MM.1S (cell line): ENCODE results near the gene TUBGCP5.

ENCODE experiments used
- DNase-seq: peaks from one replicate; pipeline ENCODE4 v3.0.0-alpha.2; 2015
- H2AFZ ChIP-seq: fragments of 300-600 bp; sonication (generic); 2 replicates; pipeline ENCODE4 v1.6.0; 2016; ENCODE audit warnings: antibody characterized with exemption, low read length
- H3F3A ChIP-seq: fragments of 300-600 bp; sonication (generic); 2 replicates; pipeline ENCODE4 v1.6.1; 2016; ENCODE audit warnings: mild to moderate bottlenecking, antibody characterized with exemption, low read length, moderate library complexity, mixed read lengths; ENCODE audit not compliant: insufficient read depth
- H3K27ac ChIP-seq: fragments of 300-600 bp; sonication (generic); 2 replicates; pipeline ENCODE4 v1.5.1; 2016; ENCODE audit warnings: mild to moderate bottlenecking, low read length
- H3K27me3 ChIP-seq: fragments of 300-600 bp; sonication (generic); replicated peaks from 2 replicates; pipeline ENCODE4 v1.6.0; 2016; ENCODE audit warnings: low read length; ENCODE audit not compliant: insufficient read depth
- H3K36me3 ChIP-seq: fragments of 300-600 bp; sonication (generic); replicated peaks from 2 replicates; pipeline ENCODE4 v1.6.1; 2016; ENCODE audit warnings: mild to moderate bottlenecking, low read length, mixed read lengths; ENCODE audit not compliant: insufficient read depth
- H3K4me1 ChIP-seq: fragments of 300-600 bp; sonication (generic); 2 replicates; pipeline ENCODE4 v1.6.1; 2016; ENCODE audit warnings: low read length, mixed read lengths
- H3K4me2 ChIP-seq: fragments of 300-600 bp; sonication (generic); 2 replicates; pipeline ENCODE4 v1.6.0; 2016; ENCODE audit warnings: low read depth, low read length
- H3K4me3 ChIP-seq: fragments of 300-600 bp; sonication (generic); 2 replicates; pipeline ENCODE4 v1.5.1; 2016; ENCODE audit warnings: low read length, mixed read lengths
- H3K79me2 ChIP-seq: fragments of 300-600 bp; sonication (generic); 2 replicates; pipeline ENCODE4 v1.6.1; 2016; ENCODE audit warnings: mixed run types, low read length, mixed read lengths
- H3K9ac ChIP-seq: fragments of 300-600 bp; sonication (generic); 2 replicates; pipeline ENCODE4 v1.6.1; 2016; ENCODE audit warnings: low read length, mixed read lengths
- H3K9me2 ChIP-seq: fragments of 300-600 bp; sonication (generic); replicated peaks from 2 replicates; pipeline ENCODE4 v1.6.1; 2016; ENCODE audit warnings: mild to moderate bottlenecking, low read length, mixed read lengths; ENCODE audit not compliant: insufficient read depth
- H3K9me3 ChIP-seq: fragments of 300-600 bp; sonication (generic); replicated peaks from 2 replicates; pipeline ENCODE4 v1.6.1; 2016; ENCODE audit warnings: mild to moderate bottlenecking, low read length, mixed read lengths; ENCODE audit not compliant: insufficient read depth
- H4K20me1 ChIP-seq: fragments of 300-600 bp; sonication (generic); 2 replicates; pipeline ENCODE4 v1.6.1; 2016; ENCODE audit warnings: mild to moderate bottlenecking, low read length, moderate library complexity, mixed read lengths; ENCODE audit not compliant: insufficient read depth
- EZH2 ChIP-seq: fragments of 300-600 bp; sonication (generic); optimal IDR thresholded peaks from 2 replicates; pipeline ENCODE3; 2017; ENCODE audit warnings: low read depth, mild to moderate bottlenecking, antibody characterized with exemption, low read length, mixed read lengths
- EZH2phosphoT487 ChIP-seq: fragments of 300-600 bp; sonication (generic); IDR thresholded peaks from 2 replicates; pipeline ENCODE4 v1.6.1; 2018; ENCODE audit warnings: antibody characterized with exemption, low read length
- TF ChIP-seq, protein P1 (sequence below): fragments of 300-600 bp; sonication (generic); IDR thresholded peaks from 2 replicates; pipeline ENCODE4 v1.5.1; 2016; ENCODE audit warnings: antibody characterized with exemption, low read length, mixed read lengths

Gene TUBGCP5

DNA sequence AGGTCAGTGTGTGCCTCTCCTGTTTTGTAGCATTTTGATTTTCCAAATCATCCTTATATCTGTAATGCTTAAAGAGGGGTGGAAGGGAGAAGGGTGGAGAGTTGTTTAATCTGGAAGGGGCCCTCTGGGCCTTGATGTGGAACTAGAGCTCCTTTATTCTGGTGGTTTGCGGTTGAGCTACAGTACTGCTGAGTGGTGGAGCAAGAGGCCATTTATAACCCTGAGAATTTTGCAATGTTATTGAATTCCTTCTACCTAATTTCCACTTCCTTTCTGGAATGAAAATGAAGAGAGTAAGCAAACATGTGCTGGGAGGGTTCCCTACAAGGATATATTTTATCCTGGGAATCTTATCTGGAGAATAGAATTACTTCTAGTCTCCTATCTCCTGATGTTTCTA is 35.3 kb upstream of the TUBGCP5 start:
- no peak overlapping the region for H3K27ac ChIP-seq
- no peaks in the 10 kb centered on the region for H3K36me3 ChIP-seq
- no peaks in the 10 kb centered on the region for H3K9me2 ChIP-seq
- peak; percentile 12 for DNase-seq
- H2AFZ ChIP-seq, result no peak overlapping the region
- TF ChIP-seq, protein P1, sequence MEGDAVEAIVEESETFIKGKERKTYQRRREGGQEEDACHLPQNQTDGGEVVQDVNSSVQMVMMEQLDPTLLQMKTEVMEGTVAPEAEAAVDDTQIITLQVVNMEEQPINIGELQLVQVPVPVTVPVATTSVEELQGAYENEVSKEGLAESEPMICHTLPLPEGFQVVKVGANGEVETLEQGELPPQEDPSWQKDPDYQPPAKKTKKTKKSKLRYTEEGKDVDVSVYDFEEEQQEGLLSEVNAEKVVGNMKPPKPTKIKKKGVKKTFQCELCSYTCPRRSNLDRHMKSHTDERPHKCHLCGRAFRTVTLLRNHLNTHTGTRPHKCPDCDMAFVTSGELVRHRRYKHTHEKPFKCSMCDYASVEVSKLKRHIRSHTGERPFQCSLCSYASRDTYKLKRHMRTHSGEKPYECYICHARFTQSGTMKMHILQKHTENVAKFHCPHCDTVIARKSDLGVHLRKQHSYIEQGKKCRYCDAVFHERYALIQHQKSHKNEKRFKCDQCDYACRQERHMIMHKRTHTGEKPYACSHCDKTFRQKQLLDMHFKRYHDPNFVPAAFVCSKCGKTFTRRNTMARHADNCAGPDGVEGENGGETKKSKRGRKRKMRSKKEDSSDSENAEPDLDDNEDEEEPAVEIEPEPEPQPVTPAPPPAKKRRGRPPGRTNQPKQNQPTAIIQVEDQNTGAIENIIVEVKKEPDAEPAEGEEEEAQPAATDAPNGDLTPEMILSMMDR, result no peak
- TF ChIP-seq EZH2 (no peak), EZH2phosphoT487 (no peak)
- H3K4me2 ChIP-seq, result peak overlapping the region; percentile 40
- H3F3A ChIP-seq, result peaks cover 12% of the 10 kb centered on the region
- H4K20me1 ChIP-seq, result no peaks in the 10 kb centered on the region
- H3K4me3 ChIP-seq, result no peak overlapping the region
- no peaks in the 10 kb centered on the region for H3K79me2 ChIP-seq
- 0 out of 2 replicates have a peak, but pooled peaks cover 6% of the 10 kb centered on the region for H3K27me3 ChIP-seq
- no peak overlapping the region for H3K9ac ChIP-seq
- H3K4me1 ChIP-seq, result peaks cover 18% of the 10 kb centered on the region
- H3K9me3 ChIP-seq, result no peaks in the 10 kb centered on the region

DNA sequence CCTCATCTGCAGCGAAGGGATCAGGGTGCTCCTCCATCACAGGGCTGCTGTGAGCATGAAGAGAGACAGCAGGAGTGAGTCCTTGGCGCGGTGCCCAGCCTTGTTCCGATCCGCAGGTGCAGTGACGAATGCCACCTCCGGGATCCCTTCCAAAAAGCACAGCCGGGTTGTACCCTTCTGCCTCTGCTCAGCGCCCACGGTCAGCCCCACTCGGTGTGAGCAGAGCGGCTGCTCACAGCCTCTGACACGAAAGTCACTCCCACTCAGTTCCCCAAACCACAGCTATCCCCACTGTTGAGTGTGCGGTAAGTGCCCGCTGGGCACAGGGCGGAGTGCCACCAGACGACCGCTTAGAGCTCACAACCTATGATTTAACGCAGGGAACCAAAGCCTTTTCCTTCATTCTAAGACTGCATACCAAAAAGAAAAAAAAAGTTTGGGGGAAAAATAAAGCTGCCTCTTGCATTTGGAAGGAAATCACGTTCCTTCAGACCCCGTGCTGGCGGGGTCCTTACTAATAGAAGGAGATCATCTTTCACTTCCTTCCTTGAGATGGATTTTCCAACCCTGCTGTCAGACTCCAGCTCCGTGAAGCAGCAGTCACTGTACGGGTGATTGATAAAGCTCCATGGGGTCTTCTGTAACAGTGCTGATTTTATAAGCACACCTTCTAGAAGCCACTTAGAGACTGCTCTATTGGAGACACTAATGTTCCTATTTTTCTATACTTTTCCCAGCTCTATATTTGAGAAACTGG is 34.7 kb upstream of the TUBGCP5 start:
- Histone ChIP-seq H3K4me3 (no peak overlapping the region), H4K20me1 (no peaks in the 10 kb centered on the region), H3K9me2 (no peaks in the 10 kb centered on the region), H3K4me1 (peaks cover 18% of the 10 kb centered on the region), H3K27me3 (0 out of 2 replicates have a peak, but pooled peaks cover 6% of the 10 kb centered on the region), H3F3A (peaks cover 12% of the 10 kb centered on the region), H3K4me2 (peak overlapping the region; percentile 40), H2AFZ (no peak overlapping the region), H3K36me3 (no peaks in the 10 kb centered on the region), H3K9me3 (no peaks in the 10 kb centered on the region), H3K9ac (no peak overlapping the region), H3K79me2 (no peaks in the 10 kb centered on the region), H3K27ac (no peak overlapping the region)
- no peak for DNase-seq
- TF ChIP-seq EZH2phosphoT487, result no peak
- TF ChIP-seq EZH2, result no peak
- TF ChIP-seq, protein P1, result no peak

DNA sequence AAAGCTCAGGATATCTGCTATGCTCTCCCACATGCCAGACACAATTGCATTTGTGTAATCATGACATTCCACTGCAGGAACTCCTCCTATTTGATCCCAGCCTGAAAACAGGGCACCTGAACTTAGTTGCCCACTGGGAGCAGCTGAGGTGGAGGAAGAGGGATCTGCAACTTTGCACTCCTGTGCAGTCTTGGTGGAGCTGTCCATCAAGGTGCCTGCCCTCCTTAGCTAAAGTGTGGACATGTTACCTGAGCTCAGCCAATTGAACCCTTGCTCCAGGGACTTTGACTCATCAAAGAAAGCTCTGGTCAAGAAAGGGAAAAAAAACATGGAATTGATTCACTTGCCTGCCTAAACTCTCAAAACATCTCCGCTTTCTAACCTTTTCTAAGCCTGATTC is 33.3 kb upstream of the TUBGCP5 start:
- H3K27me3 ChIP-seq, result 0 out of 2 replicates have a peak, but pooled peaks cover 6% of the 10 kb centered on the region
- DNase-seq, result no peak
- peaks cover 18% of the 10 kb centered on the region for H3K4me1 ChIP-seq
- H3K36me3 ChIP-seq, result no peaks in the 10 kb centered on the region
- no peaks in the 10 kb centered on the region for H3K9me3 ChIP-seq
- H3K9ac ChIP-seq, result no peak overlapping the region
- no peak overlapping the region for H3K4me2 ChIP-seq
- H3F3A ChIP-seq, result peaks cover 12% of the 10 kb centered on the region
- no peaks in the 10 kb centered on the region for H4K20me1 ChIP-seq
- no peaks in the 10 kb centered on the region for H3K9me2 ChIP-seq
- no peak overlapping the region for H2AFZ ChIP-seq
- no peak for TF ChIP-seq EZH2
- TF ChIP-seq, protein P1, result no peak
- TF ChIP-seq EZH2phosphoT487, result no peak
- no peaks in the 10 kb centered on the region for H3K79me2 ChIP-seq
- no peak overlapping the region for H3K27ac ChIP-seq
- no peak overlapping the region for H3K4me3 ChIP-seq
